GM18507 (cell line): ENCODE results near the gene AKAP13.
"Not testable (repeated sequence)": the region's sequence is repeated elsewhere in the genome, so short reads cannot be mapped to it uniquely, and the experiment has no call there.

Experiments
- DNase-seq: peaks from one replicate; pipeline ENCODE4 v3.0.0; 2011; ENCODE audit warnings: low read depth; ENCODE audit not compliant: insufficient read length; ENCODE audit errors: extremely low spot score
- FAIRE-seq: peaks from 2 replicates; lab custom pipeline; 2011; peaks lifted over from hg19 to GRCh38; lab: Jason Lieb, UNC

Gene AKAP13

DNA sequence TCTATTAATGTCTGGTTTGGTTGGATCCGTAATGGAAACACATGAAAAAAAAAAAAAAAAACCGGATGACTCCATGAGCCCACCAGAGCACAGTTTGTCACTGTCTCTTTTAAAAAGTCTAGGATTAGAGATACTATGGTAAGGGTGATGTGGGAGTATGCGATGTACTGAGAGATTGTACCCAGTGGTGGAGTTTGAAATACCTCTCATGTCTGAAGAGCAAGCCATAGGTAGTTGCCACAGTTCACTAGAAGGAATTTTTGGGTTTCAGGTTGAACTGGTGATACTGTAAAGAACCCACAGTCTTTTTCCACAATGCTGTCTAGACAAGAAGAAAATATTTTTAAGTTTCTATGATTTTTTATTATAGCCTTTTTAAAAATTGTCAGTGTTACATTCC is 281.5 kb downstream of the AKAP13 start:
- DNase-seq = no peak
- no peak for FAIRE-seq

DNA sequence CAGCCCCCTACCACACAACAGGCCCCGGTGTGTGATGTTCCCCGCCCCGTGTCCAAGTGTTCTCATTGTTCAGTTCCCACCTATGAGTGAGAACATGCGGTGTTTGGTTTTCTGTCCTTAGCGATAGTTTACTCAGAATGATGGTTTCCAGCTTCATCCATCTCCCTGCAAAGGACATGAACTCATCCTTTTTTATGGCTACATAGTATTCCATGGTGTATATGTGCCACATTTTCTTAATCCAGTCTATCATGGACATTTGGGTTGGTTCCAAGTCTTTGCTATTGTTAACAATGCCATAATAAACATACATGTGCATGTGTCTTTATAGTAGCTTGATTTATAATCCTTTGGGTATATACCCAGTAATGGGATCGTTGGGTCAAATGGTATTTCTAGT is 285.3 kb downstream of the AKAP13 start:
- FAIRE-seq, DNase-seq: not testable (repeated sequence)

DNA sequence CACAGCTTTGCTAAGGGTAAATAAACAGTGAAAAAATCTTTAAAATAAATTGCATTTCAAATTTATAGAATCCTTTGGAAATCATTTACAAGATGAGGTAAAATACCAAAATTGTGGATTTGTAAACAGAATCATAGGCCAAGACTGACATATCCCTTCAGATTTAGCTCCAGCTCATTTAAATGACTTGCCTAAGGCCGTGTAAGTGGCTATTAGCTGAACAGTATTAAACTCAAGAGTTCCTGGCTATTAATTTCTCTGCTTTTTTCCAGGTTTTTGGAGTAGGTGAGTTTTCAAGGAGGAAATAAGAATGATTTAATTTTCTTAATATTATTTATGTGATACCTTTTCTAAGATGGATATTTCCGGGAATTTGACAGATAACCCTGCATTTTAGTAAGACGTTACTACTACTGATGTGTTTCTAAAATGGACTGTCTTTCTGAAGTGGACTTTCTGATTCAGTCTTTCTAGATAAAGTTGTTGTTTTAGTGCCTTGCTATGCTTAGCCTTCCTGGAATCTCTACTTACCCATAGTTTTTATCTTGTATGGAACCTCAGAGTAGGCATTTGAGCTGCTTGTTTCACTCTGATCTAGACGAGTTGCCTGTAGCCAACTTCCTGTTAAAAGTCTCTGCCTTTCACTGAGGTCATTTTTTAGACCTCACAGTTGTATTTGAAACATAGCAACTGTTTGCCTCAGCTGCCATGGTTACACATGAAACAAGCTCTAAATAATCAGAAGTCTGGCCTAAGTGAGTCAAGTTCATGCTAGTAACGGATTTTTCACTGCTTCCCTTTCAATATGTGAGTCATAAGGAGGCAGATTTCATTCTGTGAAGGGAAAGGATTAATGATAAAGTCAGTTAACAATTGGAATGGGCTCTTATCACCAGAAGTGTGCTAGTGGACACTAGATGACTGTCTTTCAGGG is 287.4 kb downstream of the AKAP13 start:
- DNase-seq (peak; percentile 32), FAIRE-seq (peak; percentile 95)

DNA sequence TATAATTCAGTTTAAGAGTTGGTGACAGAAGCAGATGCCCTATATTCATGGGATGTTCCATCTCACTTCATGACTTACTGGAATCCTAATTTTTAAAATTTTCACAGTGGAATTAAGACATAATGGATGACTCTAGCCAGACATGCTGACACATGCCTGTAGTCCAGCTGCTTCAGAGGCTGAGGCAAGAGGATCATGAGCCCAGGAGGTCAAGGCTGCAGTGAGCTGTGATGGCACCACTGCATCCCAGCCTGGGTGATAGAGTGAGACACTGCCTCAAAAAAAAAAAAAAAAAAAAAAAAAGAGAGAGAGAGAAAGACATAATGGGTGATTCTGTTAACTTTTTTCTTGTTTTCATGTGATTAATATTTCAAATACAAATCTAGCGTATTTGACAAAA is 290.8 kb downstream of the AKAP13 start:
- FAIRE-seq = no peak
- DNase-seq = no peak

DNA sequence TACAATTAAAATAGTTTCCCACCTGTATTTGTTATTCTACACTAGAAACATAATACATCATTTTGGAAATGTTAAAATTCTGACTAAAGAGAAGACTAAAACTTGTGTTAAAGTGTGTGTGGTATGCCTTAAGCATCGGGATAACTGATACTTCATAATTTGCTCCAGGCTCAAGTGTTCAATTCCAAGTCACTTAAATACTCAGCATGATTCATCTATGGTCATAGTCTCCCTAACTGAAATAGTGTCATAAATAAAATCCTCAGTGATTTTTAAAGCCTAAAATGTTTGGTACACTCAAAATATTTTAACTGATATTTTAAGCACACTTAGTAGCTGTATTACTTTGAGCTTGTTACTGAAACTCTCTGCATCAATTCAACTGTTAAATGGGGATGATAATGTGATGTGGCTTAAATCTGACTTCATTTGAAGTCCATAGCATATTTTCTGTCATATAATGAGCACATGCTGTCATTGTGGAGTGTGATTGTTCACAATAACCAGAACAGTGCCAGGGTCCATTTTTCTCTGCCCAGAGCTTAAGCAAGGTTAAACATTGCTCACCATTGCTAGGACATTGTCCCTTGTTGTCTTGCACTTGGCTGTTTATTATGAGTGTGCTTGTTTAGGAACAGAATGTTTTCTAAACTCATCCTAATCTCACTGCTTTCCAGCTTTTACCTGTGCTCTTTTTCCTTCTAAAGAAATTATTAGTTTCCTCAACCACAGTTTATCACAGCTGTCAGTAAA is 292.1 kb downstream of the AKAP13 start:
- no peak for FAIRE-seq
- no peak for DNase-seq

DNA sequence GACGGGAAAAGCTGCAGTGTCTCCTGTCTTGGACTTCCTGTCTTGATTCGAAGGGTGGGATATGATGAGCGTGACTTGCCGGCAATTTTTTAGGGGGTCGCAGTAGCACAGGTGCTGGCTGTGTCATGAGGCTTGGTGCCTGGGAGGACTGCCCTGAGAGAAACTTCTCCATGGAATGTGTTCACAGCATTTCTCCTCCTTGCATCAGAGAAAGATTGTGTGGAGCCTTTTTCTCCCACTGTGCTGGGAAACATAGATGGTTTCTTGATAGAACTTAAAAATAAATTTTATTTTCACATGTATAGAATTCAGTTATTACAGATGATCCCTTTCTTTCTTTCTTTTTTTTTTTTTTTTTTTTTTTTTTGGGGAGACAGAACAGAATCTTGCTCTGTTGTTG is 292.9 kb downstream of the AKAP13 start:
- no peak for FAIRE-seq

DNA sequence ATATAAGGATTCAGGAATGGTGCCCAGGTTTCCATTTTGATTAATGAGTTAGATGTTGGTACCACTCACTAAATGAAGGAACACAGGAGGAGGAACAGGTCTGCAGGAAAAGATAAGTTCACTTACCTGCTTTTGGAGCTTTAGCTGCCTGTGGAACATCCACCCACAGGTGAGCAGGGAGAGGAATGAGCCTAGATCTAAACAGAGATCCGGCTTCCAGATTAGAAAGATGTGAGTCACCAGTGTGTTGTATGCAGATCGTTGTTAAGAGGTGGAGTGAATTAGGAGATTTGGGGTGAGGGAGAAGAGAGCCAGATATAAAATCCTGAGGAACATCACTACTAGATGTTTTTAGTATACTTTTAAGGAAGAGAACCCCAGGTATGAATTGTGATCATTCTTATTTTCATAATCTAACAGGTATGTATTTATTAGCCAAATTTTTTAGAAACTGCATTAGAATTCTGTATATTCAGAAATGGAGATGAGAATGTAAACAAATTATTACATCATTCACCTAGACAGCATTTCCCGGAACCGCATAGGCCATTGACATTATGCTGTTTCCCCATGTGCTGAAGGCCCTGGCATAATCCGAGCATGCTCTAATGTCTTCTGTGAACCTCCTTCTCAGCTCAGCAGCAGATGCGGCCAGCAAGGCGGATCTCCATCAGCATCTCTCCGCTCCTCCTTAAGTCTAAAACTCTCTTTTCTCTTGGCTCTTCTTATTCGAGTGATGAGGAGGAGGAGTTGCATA is 296.1 kb downstream of the AKAP13 start:
- no peak for FAIRE-seq
- no peak for DNase-seq

More for the DNA sequence above, 292.9 kb downstream of the AKAP13 start:
- no peak for DNase-seq

DNA sequence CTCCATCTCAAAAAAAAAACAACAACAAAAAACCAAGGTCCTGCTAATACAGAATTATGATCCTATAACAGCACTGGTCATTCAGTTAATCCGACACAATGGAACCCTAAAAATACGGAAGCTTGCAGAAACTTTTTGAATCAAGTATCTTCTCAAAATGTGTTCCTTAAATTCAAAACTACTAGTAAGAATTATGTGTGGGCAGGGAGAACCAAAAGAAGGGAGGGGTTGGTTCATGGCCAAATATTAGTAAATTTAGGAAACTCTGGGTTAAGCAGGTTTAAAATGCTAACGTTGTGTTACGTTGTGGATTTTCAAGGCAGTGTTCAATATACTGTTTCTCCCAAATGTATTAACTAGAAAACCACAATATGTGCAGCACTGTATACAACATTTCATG is 298.8 kb downstream of the AKAP13 start:
- DNase-seq (no peak), FAIRE-seq (no peak)

DNA sequence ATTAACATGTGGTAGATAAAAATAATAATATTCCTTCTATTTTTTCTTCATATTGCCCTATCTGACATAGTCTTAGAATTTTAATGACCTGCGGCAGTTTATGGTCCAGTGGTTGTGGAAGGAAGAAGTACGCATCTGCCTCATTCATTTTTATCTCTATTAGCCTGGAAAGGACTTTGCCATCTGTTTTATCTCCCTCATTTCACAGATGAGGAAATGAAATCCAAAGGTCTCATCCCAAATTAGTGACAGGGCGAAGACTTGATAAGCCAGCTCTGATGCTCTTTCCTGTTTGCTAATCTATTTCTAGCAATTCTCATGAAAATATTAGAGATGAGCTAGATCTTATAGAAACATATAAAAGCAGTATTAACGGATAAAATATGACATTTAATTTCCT is 301.0 kb downstream of the AKAP13 start:
- no peak for DNase-seq
- no peak for FAIRE-seq

DNA sequence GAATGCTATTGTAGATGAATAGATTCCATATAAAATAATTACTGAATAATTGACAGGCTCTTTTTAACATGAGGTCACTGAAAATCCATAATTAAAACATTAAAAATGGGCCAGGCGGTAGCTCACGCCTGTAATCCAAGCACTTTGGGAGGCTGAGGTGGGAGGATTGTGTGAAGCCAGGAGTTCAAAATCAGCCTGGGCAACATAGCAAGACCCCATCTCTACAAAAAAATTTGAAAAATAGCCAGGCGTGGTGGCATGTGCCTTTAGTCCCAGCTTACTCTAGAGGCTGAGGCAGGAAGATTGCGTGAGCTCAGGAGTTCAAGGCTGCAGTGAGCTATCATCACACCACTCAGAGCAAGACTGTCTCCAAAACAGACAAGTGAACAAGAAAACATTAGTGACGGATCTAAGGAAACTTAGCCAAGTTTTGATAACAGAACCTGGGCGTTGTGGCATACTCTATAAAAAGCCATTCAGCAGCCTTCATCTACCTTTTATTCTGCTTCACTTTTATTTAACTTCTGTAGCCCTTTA is 303.8 kb downstream of the AKAP13 start:
- FAIRE-seq (no peak), DNase-seq (no peak)

DNA sequence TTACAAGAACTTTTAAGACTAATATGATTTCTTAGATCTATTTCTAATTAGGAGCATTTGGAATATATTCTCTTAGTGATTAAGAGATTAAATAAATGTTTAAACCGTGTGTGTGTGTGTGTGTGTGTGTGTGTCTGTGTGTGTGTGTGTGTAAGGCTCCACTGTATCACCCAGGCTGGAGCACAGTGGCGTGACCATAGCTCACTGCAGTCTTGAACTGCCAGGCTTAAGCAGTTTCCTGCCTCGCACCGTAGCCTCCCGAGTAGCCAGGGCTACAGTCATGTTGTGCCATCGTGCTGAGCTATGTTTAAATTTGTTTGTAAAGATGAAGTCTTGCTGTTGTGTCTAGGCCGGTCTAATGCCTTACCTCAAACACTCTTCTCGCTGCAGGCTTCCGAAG is 305.0 kb downstream of the AKAP13 start:
- DNase-seq (no peak), FAIRE-seq (no peak)

DNA sequence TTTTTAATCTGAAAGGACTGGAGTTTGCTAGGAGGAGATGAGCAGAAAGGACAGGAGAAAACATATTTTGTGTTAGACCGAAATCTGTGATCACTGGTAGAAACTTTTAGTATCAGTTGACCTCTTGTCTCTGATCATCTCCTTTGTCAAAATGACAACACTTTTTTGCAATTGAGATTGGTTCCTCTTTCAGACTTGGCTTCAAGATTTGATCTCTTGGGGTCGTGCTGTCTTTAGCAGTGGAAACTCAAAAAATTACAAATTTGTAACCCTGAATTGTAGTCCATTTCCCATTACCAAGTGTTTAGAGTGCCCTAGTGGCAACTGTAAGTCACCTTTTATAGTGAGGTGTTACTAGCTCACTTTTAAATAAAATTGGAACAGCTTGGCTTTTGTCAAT is 306.9 kb downstream of the AKAP13 start:
- FAIRE-seq = peak; percentile 29
- no peak for DNase-seq

DNA sequence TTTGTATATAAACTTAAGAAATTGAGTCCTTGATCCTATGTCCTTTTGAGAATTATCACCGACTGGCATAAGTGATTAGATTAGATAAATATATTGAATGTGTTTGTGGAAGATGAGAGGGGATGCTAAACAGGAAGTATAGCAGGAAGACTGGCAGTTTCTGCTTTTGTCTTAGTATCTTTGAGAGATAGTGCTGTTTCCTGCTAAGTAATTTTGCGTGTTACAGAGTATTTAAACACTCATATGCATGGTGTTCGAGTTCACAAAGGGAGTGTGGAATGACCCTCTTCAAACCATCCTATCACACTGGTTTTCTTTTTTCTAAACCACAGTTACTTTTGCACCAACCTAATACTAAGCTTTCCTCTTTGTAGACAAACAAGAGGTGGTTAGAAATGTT is 308.3 kb downstream of the AKAP13 start:
- FAIRE-seq = peak; percentile 77
- DNase-seq = no peak

DNA sequence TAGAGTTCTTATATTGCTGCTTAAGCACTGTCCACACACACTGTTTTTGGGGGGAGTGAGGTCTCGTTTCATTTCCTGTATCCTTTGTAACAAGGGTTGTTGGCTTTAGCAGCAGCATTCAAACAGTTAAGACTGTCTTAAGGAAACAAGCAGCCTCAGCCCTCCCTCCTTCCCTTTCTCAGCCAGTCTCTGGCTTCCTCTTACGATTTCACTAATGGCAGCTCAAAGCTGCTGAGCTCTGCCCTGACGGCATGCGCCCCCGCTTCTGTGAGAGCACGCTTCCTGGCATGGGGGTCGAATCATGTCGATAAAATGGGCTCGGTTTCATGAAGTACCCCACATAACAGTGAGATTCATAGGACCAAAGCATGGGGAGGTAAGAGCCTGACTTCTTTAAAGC is 309.3 kb downstream of the AKAP13 start:
- DNase-seq (no peak), FAIRE-seq (peak; percentile 97)

DNA sequence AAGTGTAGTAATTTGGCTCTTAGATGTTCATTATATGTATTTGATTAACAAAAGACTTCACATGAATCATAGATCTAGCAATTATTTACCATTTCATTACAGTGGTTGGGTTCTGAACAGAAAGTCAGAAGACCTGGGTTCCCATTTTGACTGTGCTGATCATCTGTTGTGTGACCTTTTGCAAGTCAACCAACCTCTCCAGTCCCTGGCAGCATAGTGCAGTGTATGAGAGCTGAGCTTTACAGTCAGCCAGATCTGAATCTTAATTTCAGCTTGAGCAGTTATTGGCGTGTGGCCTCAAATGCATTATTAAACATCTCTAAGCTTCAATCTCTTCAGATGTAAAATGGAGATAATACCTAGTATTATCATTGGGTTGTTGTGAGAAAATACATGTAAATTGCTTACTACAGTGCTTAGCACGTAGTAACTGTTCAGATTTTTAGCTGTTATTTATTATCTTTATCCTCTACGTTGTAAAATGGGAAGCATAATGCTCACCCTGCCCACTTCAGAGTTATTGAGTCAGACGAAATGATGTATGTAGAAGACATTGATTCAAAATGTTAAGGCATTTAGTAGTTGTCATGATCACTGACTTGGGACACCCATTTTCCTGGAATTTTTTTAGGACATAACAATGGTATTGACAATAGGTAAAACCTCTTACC is 310.3 kb downstream of the AKAP13 start:
- FAIRE-seq = peak; percentile 96
- no peak for DNase-seq

DNA sequence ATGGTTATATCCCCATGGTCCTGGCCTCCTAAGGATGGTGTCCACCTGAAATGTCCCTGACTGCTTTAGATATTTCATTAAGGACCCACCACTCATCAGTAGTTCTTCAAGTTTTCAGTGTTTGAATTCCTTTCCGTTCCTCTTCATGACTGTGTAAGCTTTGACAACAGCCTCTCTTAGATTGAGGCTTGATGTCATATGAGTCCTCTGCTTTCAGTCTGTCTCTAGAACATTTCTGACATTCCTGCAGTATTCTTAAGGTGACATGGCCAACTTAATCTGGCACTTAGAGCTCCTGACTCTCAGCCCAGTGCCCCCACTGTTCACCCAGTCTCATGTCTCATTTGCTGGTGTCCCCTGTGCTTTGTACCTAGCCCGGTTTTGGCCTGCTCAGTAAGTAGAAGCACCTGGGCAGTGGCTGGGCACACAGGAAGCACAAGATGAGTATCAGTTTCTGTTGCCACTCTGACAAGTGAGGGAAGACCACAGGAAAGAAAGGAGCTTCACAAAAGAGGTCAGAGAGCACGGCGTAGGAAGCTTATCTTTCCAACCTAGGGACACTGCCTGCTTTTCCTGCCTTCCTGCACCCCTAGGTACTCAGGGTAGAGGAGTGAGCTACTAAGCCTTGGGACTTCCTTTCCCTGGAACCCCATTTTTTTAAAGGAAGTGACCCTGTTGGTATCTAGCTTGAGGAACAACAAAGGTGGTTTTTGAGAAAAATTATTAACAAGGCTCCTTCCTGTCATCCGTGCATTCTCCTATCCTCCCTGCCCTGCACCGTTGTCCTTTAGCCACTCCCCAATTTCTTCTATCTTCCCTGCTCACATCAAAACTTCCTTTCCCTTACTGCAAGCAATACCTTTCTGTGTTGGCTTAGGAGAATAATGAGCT is 311.2 kb downstream of the AKAP13 start:
- peak; percentile 98 for FAIRE-seq

DNA sequence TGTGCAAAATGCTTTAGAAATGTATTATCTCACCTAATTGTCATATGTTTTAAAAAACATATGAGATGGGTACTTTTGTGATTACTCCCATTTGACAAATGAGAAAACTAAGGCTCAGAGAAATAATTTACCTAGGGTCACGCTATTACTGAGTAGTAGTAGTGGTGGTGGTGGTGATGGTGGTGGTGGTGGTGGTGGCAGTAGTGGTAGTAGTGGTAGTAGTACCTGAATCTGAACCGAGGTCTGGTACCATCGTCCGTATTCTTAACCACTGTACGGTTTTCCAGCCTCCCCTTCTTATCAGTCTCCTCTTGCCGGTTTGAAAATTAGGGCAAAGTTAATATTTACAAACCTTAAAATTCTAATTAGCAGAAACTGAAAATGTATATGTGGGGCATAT is 311.9 kb downstream of the AKAP13 start:
- DNase-seq (no peak), FAIRE-seq (peak; percentile 5)

More for the DNA sequence above, 311.2 kb downstream of the AKAP13 start:
- DNase-seq = no peak

DNA sequence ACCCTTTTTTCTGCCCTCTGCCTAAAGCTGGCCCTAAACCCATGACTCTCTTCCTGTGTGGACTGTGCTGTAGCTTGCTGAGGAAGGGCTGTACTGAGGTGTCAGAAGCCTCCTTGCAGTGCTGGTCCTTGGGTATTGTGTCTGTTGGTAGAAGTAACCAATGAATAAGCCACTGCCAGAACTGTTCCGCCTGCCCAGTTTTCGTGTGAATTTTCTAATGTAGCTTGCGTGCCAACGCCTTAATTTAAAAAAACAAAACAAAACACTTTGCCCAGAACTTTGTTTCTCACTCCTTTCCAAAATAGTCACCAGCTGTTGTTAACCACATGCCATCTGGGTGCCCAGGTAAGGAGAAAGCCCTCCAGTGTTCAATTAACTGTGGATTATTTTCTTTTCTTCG is 312.5 kb downstream of the AKAP13 start:
- no peak for DNase-seq
- peak; percentile 98 for FAIRE-seq
